RCC 7860 (cell line): ENCODE measurements around the gene EIF3CL.
"Not testable (repeated sequence)": the region's sequence is repeated elsewhere in the genome, so short reads cannot be mapped to it uniquely, and the experiment has no call there.

Experiments
- DNase-seq: peaks from one replicate; pipeline ENCODE4 v3.0.0-alpha.2; 2015; ENCODE audit warnings: low spot score
- FAIRE-seq: peaks from 2 replicates; lab custom pipeline; 2012; peaks lifted over from hg19 to GRCh38; lab: Jason Lieb, UNC

Gene EIF3CL, protein sequence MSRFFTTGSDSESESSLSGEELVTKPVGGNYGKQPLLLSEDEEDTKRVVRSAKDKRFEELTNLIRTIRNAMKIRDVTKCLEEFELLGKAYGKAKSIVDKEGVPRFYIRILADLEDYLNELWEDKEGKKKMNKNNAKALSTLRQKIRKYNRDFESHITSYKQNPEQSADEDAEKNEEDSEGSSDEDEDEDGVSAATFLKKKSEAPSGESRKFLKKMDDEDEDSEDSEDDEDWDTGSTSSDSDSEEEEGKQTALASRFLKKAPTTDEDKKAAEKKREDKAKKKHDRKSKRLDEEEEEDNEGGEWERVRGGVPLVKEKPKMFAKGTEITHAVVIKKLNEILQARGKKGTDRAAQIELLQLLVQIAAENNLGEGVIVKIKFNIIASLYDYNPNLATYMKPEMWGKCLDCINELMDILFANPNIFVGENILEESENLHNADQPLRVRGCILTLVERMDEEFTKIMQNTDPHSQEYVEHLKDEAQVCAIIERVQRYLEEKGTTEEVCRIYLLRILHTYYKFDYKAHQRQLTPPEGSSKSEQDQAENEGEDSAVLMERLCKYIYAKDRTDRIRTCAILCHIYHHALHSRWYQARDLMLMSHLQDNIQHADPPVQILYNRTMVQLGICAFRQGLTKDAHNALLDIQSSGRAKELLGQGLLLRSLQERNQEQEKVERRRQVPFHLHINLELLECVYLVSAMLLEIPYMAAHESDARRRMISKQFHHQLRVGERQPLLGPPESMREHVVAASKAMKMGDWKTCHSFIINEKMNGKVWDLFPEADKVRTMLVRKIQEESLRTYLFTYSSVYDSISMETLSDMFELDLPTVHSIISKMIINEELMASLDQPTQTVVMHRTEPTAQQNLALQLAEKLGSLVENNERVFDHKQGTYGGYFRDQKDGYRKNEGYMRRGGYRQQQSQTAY

DNA sequence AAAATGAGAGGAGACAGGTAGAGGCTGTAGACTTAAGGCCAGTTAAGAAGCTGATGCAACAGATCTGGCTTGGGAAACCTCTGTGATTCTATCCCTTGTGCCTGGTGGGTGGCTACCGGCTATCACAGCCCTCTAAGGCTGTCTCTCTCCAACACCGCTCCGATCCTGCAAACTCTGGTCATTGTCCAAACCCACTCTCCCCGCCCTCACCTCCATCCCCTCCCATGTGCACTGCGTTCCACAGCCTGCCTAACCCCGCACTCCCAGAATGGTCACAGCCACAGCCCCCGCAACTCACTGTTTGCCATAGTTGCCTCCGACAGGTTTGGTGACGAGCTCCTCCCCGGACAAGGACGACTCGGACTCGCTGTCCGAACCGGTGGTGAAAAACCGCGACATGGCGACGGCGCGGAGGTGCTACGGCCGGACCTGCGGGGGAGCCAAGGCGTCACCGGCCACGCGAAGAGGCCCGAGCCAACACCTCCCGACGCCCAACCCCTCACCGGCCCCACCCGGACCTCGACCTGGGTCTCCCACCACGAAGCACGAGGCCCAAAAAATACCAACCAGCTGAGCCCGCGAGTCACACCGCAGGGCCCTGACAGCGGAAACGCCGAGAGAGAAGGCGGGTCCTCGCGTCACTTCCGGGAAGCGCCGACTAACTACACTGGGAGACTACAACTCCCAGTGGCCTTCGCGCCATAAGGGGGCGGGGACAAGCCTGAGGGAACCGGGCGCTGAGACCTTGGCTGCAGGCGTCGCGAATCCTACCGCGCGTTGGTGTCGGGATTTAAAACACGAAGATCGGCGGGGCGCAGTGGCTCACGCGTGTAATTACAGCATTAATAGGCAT lies at the start of gene EIF3CL:
Gene EIF3CL, minus strand, starts transcription at position 622 of the 853 bp plus-strand sequence. Its CDS starts 223 bp downstream, at position 399.
- DNase-seq = not testable (repeated sequence)
- FAIRE-seq = peak; percentile 67

DNA sequence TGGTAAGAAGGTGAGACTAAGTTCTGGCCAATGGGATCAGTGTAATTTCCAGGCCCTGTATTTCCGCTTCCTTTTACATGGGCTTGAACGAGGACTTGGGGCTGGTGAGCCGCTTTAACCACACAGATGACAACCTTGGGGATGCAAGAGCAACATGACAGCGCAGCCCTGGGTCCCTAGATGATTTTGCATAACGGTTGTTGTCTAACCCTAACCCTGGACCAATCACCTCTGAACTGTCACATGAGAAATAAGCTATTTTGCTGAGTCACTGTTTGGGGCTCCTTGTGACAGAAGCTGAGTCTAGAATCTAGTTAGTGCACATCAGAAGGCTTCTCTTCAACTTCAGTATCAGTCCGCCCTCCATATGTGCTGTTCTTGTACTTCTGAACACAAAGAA lies 43.4 kb upstream of the EIF3CL start:
- not testable (repeated sequence) for DNase-seq, FAIRE-seq

DNA sequence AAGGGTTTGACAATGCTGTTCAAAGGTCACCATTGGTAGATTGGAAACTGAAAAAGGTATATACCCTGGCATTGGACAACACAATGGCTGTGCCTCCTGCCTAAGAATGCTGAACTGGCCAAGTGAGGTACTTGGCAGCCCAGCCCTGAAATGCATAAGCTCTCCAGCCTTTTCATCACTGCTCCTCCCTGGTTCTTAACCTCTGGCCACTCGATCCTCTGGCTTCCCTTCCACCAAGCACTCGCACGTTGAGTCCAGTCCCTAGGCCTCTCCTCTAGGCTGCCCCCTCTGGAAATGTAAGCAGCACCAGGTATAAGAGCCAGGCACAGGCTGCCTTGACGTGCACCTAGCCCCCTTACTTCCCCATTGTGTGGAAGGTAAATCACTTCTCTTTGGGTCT lies 42.7 kb upstream of the EIF3CL start:
- not testable (repeated sequence) for FAIRE-seq, DNase-seq

DNA sequence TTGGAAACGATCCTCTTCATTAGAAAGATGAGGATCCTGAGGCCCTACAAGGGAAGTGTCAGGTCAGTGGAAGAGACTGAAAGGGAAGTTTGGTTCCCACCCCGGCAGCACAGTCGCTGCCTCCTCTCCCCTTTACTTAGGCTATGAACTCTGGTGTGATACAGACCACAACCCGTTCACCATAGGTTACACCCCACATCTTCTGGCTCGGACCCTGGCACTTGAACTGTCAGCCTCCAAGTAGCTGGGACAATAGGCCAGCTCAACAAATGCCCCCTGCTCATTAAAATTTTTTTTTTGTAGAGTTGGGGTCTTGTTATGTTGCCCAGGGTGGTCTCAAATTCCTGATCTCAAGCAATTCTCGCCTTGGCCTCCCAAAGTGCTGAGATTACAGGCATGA lies 40.3 kb upstream of the EIF3CL start:
- FAIRE-seq, DNase-seq: not testable (repeated sequence)

DNA sequence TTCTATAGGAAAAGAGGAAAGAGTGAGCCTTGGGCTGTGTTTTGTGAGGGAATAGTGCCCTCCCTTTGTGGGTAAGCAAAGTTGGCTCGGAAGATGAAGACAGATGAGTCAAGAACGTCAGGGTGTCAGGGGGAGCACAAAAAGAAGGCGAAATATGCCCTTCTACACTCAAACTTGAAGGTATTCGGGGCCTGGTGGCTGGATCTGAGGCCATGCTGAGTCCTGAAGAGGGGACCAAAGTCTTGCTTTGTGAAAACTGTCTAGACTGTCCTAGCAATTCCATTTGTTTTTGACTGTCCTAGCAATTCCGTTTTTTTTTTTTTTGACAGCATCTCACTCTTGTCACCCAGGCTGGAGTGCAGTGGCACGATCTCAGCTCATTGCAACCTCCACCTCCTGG lies 35.3 kb upstream of the EIF3CL start:
- not testable (repeated sequence) for FAIRE-seq, DNase-seq

DNA sequence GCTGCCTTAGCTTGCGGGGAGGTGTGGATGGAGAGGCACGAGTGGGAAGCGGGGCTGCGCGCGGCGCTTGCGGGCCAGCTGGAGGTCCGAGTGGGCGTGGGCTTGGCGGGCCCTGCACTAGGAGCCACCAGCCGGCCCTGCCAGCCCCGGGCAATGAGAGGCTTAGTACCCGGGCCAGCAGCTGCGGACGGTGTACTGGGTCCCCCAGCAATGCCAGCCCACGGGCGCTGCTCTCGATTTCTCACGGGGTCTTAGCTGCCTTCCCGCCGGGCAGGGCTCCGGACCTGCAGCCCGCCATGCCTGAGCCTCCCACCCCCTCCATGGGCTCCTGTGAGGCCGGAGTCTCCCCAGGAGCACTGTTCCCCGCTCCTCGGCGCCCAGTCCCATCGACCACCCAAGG lies 31.7 kb upstream of the EIF3CL start:
- not testable (repeated sequence) for FAIRE-seq

DNA sequence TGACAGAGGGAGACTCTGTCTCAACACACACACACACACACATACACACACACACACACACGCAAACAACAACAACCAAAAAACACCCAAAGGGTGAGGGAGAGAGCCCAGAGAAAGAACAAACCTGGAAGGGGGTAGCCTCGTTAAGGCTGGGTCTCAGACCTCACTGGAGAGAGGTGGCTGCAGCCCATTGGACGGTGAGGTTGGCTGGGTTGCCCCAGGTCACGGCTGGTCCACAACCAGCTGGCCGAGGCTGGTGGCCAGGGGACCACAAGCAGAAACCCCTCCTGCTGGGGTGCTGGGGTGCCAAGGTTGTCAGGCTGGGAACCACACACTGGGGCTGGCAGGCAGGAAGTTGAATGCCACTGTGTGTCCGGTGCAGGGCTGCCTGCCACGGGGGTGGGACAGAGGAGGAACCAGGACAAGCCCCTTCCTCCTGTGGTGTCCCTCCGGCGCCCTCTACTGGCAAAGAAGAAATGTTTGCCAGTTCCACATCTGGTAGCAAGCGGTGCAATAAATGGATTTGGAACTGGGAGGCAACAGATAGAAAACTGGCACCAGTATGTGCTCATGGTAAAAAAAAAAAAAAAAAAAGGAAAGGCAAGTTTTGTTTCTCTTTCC lies 22.5 kb upstream of the EIF3CL start:
- DNase-seq = not testable (repeated sequence)
- peak; percentile 8 for FAIRE-seq

More for the DNA sequence above, 31.7 kb upstream of the EIF3CL start:
- not testable (repeated sequence) for DNase-seq

DNA sequence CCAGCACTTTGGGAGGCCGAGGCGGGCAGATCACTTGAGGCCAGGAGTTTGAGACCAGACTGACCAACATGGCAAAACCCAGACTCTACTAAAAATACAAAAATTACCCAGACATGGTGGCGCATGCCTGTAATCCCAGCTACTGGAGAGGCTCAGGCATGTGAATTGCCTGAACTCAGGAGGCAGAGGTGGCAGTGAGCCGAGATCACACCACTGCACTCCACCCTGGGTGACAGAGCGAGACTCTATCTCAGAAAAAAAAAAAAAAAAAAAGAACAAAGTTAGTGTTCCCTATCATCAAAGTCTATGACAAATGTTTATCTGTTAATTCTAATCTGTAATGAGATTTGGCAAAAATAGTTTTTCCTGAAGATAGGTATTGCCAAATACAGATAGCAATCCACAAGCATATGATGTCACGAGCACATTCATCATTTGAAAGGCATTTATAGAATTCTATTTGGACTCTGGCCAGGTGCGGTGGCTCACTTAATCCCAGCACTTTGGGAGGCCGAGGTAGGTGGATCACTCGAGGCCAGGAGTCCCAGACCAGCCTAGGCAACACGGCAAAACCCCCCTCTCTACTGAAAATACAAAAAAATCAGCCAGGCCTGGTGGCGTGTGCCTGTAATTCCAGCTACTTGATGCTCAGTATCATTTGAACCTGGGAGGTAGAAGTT lies 17.6 kb upstream of the EIF3CL start:
- DNase-seq = not testable (repeated sequence)
- peak; percentile 93 for FAIRE-seq

DNA sequence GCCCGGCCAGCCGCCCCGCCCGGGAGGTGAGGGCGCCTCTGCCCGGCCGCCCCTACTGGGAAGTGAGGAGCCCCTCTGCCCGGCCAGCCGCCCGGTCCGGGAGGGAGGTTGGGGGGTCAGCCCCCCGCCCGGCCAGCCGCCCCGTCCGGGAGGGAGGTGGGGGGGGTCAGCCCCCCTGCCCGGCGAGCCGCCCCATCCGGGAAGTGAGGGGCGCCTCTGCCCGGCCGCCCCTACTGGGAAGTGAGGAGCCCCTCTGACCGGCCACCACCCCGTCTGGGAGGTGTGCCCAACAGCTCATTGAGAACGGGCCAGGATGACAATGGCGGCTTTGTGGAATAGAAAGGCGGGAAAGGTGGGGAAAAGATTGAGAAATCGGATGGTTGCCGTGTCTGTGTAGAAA lies 13.4 kb upstream of the EIF3CL start:
- DNase-seq, FAIRE-seq: not testable (repeated sequence)

DNA sequence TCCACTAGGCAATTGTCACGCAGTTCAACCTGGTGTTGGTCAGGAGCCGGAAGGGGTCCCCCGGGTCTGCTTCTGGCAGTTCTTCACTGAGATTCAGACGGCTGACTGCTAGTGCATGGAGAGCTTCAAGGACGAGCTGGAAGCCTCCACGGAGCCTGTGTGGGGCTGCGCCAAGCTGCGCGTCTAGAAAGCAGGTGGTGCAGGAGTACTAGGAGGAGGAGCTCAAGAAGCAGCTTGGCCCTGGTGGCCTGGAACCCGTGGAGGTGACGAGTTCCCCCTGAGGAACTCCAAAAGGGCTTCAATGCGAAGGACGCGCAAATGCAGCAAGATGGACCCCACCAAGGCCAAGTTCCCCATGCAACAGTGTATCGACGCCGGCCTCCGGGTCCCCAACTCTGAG lies 10.9 kb upstream of the EIF3CL start:
- FAIRE-seq, DNase-seq: not testable (repeated sequence)

DNA sequence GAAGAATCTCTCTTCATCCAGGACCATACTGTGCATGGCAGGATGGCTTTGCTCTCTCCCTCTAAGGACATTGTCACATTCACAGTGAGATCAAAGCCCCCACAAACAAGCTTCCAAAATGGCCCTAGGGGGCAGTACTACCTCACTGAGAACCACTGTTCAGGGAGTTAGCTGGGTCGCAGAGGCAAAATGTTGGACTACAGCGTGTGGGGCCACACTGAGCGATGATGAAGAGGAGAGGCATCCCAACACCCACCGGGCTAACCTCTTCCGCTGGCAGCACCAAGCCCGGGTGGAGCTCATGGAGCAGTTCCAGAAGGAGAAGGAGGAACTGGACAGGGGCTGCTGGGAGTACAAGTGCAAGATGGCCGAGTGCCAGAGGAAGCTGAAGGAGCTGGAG lies 9.9 kb upstream of the EIF3CL start:
- not testable (repeated sequence) for FAIRE-seq, DNase-seq

DNA sequence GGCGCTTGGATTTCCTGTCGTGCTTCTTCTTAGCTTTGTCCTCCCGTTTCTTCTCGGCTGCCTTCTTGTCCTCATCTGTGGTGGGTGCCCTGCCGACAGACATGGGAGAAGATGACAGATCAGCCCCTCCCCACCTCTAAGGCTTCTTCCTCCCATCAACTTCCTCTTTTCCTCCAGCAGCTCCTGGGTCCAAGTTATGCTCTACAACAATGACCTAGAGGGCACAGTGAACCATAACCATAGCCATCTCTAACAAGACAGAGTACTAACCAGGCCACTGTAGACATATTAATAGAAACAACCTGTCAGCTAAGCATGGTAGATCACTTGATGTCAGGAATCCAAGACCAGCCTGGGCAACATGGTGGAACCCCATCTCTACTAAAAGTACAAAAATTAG lies 11.6 kb downstream of the EIF3CL start:
- FAIRE-seq, DNase-seq: not testable (repeated sequence)

DNA sequence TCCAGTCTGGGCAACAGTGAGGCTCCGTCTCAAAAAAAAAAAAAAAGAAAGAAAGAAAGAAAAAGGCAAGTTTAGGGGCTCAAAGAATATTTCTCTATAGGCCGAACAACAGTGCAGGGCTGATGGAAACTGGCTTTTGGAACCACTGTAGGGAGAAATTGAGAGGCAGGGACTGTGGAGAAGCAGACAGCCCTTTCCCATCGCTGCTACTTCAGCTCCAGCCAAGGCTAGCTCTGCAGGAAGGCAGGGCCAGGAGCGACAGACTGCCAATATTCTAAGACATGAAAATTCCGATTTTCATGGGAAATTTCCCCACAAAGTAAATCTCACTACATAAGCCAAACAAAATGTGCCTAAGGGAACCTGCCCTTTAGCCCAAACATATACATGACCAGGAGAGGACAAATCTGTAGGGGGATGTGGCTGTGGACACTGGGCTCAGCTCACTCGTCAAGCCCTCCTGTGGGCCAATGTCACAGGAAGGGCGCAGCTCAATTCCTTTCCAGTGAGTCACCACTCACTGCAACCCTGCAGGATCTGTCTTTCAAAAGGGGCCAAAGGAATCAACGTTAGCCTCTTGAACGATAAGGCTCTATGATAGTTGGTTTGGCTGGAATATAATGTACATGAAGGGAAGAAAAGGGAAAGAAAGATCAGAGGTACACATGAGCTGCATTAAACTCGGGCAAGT lies 21.3 kb downstream of the EIF3CL start:
- DNase-seq, FAIRE-seq: not testable (repeated sequence)

DNA sequence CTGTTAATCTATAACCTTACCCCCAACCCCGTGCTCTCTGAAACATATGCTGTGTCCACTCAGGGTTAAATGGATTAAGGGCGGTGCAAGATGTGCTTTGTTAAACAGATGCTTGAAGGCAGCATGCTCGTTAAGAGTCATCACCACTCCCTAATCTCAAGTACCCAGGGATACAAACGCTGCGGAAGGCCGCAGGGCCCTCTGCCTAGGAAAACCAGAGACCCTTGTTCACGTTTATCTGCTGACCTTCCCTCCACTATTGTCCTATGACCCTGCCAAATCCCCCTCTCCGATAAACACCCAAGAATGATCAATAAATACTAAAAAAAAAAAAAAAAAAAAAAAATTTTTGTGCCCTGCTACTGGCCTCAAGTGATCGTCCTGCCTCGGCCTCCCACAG lies 25.8 kb downstream of the EIF3CL start:
- FAIRE-seq, DNase-seq: not testable (repeated sequence)

DNA sequence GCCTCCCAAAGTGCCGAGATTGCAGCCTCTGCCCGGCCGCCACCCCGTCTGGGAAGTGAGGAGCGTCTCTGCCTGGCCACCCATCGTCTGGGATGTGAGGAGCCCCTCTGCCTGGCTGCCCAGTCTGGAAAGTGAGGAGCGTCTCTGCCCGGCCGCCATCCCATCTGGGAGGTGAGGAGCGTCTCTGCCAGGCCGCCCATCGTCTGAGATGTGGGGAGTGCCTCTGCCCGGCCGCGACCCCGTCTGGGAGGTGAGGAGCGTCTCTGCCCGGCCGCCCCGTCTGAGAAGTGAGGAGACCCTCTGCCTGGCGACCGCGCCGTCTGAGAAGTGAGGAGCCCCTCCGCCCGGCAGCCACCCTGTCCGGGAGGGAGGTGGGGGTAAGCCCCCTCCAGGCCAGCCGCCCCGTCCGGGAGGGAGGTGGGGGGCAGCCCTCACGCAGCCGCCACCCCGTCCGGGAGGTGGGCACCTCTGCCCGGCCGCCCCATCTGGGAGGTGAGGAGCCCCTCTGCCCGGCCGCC lies 26.5 kb downstream of the EIF3CL start:
- FAIRE-seq, DNase-seq: not testable (repeated sequence)

DNA sequence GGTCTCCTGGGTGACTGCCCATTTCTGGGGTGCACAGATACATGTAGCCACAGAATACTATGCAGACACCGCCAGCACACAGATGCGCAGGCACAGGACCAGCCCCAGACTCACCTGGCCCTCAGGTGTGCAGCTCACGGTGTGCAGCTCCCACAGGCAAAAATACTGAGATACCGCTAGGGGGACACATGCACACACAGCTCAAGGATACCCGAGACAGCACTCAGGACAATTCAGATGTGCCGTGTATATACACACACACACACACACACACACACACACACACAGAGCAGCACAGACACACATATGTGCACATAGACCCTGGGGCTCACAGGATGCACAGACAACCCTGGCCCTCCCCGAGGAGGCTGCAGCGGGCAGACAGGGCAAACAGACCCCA lies 28.5 kb downstream of the EIF3CL start:
- DNase-seq, FAIRE-seq: not testable (repeated sequence)

DNA sequence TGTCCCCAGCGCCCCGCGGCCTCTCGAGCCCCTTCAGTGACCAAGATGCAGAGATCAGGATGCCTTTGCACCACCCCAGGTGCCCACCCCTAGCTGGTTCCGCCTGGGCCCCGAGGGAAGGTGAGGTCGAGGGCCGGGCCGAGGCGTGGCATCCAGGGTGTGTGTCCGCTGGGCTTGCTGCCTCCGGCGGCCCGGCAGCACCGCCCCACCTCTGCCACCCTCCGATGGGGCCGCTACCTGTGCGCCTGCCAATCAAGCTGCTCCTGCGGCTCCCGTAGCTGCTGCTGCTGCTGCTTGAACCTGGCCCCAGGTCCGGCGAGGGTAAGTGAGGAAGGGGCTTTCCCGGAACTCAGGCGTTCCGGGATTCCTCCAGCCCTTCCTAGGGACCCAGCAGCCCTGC lies 29.4 kb downstream of the EIF3CL start:
- not testable (repeated sequence) for DNase-seq, FAIRE-seq

DNA sequence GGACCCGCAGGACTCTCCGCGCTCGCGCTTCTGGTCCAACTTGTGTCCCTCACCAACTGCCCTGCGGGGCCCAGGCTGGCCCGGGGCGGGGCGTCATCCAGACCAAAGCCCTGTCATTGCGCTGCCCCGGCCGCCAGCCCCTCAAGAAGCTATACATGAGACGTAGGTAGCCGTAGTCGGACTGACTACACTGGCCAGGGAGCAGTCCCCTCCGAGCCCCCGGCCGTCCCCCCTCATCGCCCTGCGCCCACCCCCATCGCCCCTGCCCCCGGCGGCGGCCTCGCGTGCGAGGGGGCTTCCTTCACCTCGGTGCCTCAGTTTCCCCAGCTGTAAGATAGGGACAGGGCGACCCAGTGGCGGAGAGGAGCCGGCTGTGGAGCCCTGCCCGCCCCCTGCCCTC lies 35.7 kb downstream of the EIF3CL start:
- not testable (repeated sequence) for DNase-seq, FAIRE-seq
